HS-27A (cell line): ENCODE measurements around the gene SHISA7.
"Not testable (repeated sequence)": the region's sequence is repeated elsewhere in the genome, so short reads cannot be mapped to it uniquely, and the experiment has no call there.

ENCODE experiments used
- DNase-seq: peaks from one replicate; pipeline ENCODE4 v3.0.0-alpha.2; 2012; ENCODE audit warnings: low read depth, missing footprints

The SHISA7 gene

DNA sequence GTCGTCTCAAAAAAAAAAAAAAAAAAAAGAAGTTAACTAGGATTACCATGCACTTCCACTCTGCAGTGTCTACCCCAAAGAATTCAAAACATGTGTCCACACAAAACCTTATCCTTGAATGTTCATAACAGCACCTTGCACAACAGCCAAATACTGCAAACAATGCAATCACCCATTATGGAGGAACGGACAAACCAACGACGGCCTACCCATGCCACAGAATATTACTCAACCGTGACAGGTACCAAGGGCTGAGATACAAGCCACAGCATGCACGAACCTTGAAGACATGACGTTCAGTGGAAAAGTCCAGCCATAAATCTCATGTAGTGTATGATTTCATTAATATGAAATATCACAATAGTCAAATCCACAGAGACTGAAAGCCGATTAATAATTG, 3.0 kb upstream of the SHISA7 start:
- no peak for DNase-seq

DNA sequence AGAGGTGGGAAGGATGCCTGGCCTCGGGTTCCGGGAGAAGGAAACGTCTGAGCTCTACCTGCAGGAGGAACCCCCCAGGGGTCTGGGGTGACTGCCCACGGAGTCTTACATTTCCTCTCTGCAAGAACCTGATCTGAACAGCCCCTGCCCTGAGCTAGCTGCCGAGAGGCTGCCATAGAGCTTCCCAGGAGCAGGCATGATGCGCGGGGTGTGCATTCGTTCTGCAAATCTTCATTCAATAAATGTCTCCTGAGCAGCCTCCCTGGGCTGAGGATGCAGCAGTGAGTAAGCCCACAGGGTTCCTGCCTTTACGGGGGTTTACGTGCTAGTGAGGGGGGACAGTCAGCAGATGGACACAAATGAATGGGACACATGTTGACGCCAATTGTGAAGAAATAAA, 1.5 kb upstream of the SHISA7 start:
- DNase-seq: no peak

DNA sequence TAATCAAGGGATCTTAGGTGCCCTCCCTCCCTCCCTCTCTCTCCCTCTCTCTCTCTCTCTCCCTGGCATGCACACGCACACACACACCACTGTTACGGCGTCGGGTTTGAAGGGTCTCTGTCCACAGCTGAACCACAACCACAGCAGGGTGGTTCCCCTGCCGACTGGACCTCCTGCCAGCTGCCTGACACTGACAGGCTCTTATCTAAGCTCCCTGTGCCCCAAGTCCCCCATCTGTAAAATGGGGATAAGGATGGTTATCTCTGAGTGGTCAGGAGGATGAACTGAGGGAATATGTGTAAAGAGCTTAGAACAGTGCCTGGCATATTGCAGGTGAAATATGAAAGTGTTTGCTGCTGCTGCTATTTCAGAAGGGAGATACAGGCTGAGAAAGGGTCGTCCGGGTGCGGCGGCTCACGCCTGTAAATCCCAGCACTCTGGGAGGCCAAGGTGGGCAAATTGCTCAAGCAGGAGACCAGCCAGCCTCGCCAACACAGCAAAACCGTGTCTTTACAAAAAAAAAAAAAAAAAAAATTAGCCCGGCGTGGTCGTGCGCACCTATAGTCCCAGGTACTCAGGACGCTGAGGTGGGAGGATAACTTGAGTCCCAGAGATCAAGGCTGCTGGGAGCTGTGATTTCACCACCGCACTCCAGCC, 852 bp upstream of the SHISA7 start:
- no peak for DNase-seq

DNA sequence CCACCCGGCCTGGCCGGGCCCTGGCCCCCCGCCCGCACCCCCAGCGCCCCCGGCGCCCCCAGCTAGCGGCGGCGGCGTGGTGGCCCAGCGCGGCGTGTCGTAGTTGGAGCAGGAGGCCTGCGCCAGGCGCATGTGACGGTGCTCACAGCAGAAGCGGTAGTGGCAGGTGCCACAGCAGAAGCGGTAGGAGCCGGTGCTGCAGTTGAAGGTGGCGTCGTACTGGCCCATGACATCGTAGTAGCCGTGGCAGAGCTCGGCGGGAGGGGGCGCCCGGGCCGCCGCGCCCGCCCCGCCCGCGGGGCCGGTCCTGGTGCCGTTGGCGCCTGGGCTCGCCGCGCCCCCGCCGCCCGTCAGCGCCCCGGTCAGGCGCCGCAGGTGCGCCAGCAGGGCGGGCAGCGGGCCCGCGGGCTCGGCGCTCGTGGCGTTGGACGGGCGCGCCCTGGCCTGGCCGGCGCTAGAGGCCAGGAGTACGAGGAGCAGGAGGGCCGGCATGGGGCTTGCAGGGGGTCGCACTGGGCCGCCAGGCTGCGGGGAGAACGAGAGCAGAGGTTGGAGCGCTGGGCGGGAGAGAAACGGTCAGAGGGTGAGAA, 633 bp downstream of the SHISA7 start:
- no peak for DNase-seq

DNA sequence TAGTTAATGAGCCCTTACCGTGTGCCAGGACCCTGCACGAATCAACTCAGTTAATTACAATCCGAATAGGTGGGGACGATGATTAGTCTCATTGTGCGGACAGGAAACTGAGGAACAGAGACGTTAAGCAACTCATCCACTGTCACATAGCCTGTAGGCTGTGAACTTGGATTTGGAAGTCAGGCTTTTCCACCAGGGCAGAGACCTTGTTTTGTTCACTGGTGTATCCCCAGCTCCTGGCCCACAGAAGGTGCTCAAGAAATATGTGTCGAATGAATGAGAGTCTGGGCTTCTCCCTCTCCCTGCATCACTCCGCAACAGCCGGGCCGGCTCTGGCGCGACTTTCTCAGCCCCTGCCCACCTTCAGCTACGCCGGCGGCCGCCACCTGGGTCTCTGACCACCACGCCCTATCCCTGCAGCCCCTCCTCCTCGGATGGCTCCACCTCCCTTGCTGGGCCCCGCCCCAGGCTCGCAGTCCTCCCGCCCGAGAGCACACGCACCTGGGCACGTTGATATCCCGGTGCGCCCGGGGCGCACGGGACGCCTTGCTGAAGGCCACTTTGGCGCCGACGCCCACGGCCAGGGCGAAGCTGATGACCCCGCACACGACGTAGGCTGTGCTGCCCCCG, 1.3 kb downstream of the SHISA7 start:
- DNase-seq: no peak

DNA sequence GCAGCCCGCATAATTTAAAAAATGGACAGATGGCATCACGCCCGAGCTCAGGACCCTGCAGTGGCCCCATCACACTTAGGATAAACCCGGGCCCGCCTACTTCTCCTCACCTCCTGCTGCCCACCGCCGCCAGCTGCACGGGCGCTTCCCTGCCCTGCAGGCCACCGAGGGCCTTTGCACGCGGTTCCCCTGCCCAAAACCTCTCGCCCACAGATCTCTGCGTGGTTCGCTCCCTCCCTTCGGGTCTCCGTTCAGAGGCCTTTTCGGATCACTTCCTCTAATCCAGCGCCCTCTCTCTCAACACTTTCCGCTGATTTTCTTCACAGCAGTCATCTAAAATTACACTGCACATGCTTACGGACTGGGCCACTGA, 1.8 kb downstream of the SHISA7 start:
- DNase-seq: no peak

DNA sequence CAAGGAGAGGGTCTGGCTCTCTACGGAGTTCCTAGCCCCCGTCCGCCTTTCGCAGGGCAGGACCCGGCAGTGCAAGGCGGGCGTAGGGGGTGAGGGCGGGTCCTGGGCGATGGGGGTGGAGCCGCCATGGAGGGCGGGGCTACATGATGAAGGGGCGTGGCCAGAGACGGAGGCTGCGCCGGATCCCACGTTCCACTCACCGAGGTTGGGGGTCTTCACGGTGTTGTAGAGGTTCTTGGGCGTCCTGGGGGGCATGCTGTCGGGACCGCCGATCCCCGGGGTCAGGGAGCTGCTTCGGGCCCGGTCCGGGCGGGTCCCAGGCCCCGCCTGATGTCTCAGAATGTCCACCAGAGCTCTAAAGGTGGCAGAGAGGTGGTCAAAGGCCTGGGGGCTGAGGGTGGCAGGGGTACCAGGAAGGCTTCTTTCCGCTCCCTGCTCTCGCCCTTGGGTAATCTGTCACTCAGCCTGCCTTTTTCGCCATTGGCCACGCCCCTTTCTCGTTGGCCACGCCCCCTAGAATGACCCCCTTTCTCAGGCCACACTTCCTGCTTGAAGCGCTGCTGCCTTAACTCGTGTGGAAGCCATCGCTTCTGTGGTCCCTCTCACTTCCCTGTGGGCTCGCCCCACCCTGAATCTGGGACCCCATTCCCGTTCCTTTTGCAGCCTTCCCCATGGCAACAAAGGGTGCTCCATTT, 2.5 kb downstream of the SHISA7 start:
- no peak for DNase-seq

DNA sequence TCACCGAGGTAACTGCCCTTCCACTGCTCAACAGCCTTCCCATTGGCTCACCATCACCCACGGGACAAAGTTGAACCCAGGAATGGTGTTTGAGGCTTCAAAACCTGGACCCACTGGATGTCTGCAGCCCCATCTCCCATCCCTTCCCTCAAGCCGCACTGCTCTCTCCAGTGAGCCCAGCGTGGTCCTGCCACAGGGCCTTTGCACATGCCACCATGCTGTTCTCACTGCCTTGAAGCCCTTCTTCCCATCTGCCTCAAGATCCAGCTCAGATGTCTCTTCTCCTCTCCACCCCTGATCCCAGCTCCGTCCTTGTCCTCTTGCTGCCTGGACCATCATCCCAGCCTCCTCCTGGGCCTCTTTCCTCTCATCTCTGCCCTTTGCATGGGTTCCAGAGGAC, 4.0 kb downstream of the SHISA7 start:
- no peak for DNase-seq

DNA sequence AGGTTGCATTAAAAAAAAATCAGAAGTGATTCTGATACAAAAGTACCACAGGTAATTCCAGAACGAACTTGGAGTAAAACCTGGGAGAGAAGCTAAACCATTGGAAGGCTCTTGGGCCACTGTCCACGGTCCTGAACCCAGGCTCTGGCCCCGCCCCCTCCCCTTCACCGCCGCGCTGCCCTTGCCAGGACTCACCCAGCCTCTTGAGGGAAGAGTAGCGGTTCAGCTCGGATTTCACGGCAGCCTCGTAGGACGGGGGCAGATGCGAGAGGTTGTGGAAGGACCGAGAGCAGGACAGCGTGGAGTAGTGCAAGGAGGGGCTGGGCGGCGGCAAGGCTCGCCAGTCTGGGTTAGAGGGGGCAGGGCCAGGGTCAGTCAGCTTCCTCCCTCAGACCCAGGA, 5.7 kb downstream of the SHISA7 start:
- DNase-seq: no peak

DNA sequence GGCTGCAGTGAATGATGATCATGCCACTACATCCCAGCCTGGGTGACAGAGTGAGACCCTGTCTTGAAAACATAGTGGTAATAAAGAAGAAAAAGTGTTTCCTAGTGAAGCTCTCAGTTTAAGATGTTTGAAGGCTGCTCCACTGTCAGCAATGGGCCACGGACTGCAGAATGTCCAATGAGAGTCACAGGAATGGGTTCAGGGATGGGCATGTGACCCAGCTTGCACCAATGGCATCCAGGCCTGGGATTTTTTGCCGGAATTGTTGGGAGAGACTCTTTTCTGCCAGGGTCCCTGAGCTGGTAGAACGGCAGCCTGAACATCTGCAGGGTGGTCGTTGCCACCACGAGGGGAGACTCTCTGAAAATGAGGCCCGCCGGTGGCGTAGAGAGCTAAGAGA, 6.3 kb downstream of the SHISA7 start:
- DNase-seq: no peak

DNA sequence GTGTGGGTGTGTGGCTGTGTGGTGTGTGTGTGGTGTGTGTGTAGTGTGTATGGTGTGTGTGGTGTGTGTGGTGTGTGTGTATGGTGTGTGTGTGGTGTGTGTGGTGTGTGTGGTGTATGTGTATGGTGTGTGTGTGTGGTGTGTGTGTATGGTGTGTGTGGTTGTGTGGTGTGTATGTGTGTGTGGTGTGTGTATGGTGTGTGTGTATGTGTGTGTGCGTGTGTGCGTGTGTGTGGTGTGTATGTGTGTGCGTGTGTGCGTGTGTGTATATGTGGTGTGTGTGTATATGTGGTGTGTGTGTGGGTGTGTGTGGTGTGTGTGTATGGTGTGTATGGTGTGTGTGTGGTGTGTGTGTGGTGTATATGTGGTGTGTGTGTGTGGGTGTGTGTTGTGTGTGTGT, 8.1 kb downstream of the SHISA7 start:
- DNase-seq: no peak

DNA sequence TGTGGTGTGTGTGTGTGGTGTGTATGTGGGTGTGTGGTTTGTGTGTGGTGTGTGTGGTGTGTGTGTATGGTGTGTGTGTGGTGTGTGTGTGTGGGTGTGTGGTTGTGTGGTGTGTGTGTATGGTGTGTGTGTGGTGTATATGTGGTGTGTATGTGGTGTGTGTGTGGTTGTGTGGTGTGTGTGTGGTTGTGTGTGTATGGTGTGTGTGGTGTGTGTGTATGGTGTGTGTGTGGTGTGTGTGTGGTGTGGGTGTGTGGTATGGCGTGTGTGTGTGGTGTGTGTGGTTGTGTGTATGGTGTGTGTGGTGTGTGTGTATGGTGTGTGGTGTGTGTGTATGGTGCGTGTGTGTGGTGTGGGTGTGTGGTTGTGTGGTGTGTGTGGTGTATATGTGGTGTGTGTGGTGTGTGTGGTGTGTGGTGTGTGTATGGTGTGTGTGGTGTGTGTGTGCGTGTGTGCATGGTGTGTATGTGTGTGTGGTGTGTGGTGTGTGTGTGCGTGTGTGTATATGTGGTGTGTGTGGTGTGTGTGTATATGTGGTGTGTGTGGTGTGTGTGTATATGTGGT, 8.7 kb downstream of the SHISA7 start:
- no peak for DNase-seq

DNA sequence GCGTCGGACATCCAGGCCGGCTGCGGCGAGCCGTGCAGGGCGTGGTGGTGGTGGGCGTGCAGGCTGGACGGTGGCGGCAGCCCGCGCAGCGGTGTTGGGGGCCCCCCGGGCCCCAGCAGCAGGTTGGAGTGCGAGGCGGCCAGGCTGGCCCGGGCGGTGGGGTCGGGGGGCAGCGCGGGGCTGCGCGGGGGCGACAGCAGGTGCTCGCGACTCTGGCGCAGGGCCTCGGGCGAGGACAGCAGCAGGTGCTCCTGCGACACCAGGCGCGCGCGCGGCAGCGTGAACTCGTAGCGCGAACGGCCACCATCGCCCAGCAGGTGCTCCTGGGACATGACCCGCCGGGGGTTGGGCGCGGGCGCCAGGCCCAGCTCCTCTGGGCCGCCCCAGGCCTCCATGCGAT, 9.8 kb downstream of the SHISA7 start:
- DNase-seq: no peak

DNA sequence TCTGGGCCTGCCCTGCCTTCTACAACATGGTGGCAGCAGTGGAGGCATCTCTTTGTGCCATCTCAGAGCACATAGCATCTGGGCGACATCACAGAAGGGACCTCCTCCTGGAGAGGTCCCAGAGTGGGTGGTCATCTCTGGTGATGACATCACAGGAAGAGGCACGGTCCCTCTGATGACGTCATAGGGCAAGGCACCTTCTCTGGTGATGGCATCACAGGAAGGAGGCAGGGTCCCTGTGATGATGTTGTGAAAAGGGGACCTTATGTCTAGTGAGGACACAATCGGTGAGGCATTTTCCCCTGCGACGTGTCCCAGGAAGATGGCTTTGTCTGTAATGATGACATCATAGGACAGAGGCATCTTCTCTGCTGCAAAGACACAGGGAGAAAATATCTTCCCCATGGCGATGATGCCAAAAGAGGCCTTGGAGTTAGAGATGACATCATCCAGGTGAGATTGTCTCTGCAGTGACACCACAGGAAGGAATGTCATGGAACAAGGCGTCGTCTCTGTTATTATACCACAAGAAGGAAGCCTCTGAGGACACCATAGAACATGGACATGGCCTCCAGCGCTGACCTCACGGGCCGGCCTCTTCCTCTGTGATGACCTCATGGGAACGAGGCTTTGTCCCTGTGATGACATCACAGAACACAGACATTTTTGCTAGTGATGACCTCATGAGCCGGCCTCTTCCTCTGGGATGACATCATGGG, 10.7 kb downstream of the SHISA7 start:
- no peak for DNase-seq

DNA sequence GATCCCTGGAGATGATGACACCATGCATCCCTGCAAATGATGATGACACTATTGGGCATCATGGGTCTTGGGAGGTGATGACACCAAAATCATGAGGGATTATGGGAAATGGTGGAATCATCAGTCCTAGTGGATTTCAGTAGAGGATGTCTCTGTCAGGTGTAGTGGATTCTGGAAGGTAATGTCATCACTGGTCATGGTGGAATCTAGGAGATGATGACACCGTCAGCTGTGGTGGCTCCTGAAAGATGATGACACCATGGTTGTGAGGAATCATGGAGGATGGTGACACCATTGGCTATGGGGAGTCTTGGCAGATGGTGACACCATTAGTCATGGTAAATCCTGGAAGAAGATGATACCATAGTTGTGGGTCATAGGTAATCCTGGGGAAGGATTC, 11.9 kb downstream of the SHISA7 start:
- no peak for DNase-seq

DNA sequence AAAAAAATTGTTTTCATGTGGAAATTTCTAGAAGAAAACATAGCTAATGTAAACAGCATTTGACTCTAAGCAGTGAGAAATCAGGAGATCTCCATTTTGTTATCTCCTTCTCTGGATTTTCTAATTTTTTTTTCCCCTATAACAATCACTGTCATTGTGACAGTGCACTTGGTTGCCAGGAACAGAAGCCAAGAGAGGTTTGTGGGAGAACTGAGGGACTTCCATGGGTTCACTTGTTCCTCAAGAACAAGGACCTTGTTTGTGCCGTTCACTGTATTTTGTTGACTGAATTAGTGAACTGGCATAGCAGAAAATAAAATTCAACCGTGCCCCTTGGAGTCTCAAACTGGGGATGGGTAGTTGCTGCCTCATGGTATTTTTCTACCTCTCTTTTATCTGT, 17.1 kb downstream of the SHISA7 start:
- no peak for DNase-seq

DNA sequence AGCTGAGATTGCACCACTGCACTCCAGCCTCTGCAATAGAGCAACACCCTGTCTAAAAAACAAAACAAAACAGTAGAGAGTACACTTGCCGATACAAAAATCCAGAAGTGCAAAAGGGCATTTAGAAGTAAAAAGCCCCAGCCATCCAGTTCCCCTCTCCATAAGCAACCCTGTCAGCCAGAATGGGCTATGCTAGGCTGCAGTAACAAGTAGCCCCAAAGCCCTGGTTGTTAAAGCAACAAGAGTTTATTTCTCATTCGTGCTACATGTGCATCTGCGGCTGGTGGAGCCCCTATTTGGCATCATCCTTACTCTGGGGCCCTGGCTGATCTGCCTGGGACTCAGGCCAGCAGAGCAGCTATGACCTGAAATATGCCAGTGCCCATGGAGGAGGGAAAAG, 18.6 kb downstream of the SHISA7 start:
- no peak for DNase-seq

DNA sequence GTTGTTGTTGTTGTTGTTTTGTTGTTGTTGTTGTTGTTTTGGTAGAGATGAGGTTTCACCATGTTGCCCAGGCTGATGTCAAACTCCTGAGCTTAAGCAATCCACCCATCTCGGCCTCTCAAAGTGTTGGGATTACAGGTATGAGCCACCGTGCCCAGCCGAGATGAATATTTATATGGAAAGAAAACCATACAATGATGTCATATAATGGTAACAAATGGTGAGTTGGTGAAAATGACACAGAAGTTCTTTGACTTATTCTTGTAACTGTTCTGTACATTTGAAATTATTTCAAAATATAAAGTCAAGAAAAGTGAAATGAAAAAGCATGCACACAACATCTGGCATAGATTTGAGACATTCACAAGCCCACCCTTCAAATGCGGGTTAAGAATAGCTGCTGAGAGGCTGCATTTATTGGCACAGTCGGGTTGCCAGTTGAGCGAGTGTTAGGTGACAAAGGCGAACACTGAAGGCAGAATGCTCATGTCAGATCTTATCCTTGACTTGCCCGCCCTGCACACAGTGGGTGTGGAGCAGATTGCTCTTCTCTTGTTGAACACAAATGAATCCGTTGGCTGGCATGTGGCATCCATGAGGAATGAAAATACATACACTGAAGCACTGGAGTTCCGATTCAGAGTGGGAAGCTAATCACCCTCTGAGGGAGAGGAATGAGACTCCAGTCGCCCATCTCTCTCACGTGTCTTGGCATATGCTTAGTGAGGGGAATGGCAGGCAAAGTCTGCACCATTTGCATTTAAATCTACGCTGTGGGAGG, 19.7 kb downstream of the SHISA7 start:
- DNase-seq: no peak

DNA sequence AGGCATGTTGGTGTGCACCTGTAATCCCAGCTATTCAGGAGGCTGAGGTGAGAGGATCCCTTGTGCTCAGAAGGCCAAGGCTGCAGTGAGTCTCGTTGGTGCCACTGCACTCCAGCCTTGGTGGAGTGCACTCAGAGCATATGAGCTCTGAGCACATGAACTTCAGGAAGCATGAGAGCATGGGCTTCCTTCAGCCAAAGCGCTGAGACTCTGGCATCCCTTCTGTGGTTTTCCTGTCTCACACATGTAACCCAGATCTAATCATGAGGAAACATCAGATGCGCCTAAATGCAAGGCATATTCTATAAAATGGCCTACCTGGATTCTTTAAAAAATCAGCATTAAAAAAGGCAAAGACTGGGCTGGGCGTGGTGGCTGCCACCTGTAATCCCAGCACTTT, 21.8 kb downstream of the SHISA7 start:
- not testable (repeated sequence) for DNase-seq

DNA sequence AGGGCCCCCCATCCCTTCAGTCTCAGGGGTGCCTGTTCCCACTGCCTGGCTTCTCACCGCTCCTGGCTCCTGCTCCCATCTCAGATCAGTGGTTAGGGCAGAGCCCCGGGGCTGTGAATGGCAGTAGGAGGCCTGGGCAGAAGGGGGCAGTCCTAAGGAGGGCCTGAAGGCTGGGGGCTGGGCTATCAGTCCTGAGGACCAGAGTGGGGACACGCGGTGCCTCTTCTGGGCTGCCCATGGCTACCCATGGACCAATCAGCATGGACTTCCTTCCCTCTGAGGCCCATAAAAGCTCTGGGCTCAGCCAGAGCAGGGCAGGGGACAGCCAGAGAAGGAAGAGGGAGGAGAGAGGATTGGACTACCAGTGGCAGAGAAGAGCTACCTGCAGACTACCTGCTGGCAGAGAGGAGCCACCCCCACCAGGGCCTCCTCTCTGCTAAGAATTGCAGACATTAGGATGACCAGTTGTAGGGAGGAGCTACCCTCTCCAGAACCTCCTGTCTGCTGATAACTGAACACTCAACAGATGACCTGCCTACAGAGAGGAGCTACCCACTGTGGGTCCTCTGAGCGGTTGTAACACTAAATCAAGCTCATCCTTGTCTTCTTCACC, 23.4 kb downstream of the SHISA7 start:
- no peak for DNase-seq

DNA sequence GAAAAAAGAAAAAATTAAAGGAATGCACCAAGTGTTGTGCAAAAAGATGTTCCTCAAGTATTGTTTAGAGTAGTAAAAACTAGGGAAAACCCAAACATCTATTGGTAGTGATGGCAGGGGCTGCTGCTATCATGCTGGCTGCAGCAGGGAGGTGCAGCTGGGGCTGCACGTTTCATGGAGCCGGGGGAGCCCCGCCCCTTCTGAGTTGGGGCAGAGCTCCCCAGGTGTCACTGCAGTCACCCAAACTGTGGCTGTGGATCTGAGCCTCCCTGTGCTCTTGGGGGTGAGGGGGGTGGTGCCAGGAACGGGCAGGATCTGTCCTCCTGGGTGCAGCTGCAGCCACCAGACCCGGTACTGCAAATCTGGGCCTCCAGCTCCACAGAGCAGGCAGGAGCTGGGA, 24.0 kb downstream of the SHISA7 start:
- DNase-seq: no peak
